CD4-positive, alpha-beta T cell treated with Interleukin-4 for 4 hours (primary cell): ENCODE results near the gene PEX7.
"Not testable (repeated sequence)": the region's sequence is repeated elsewhere in the genome, so short reads cannot be mapped to it uniquely, and the experiment has no call there.

ENCODE experiments used
- DNase-seq: peaks from one replicate; pipeline ENCODE4 v3.0.0-alpha.2; 2020

PEX7 gene

DNA sequence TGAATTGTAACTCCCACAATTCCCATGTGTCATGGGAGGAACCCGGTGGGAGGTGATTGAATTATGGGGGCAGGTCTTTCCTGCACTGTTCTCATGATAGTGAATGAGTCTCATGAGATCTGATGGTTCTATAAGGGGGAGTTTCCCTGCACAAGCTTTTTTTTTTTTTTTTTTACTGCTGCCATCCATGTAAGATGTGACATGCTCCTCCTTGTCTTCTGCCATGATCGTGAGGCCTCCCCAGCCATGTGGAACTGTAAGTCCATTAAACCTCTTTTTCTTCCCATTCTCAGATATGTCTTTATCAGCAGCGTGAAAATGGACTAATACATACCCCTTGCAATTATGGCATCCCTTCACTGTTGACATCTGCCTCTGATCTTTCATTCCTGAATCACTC is 82.1 kb downstream of the PEX7 start:
- DNase-seq = not testable (repeated sequence)

DNA sequence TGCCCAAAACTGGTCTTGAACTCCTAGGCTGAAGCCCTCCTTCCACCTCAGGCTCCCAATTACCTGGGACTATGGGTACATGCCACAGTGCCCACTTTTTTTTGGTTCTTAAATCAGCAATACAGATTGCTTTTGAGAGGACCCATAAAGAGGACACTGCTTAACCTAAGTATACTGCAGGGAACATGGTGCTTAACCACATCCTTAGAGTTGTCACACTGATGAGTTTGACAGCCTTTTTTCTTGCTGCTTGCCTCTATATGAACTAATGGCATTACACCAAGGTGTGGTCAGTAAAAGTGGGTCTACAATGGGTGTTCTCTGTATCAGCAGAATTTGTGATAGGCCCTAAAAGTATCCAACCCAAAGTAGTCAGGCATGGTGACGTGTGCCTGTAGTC is 92.6 kb downstream of the PEX7 start:
- no peak for DNase-seq

DNA sequence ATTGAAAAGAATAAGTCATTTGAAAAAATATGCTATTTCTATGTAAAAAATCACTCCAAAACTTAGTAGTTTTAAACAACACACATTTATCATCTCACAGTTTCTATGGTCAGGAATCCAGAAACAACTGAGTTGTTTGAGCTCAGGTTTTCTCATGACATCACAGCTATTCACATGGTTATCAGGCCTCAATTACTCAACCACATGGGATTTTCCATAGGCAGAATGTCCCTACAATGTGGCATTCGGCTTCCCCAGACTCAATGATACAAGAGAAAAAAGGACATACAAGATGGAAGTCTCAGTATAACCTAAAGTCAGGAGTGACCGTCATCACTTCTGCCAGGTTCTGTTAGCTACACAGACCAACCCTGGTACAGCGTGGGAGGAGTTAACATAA is 96.3 kb downstream of the PEX7 start:
- DNase-seq = no peak

DNA sequence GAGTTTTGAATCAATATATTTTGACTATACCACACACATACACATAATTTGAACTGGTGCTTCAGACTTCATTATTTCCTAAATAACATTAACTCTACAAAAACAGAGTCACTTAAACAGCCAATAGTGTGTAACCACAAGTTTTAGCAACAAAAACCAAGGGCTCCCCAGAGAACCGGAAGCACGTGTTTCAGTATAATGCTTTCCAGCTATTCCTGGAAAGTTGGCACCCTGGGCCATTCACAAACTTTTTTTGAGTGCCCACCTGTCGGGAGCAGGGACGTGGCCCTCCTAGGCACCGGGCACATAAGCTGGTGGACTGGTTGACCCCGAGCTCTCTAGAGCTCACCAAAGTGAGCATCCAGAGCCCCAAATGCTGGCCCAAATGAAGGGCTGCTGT is 97.8 kb downstream of the PEX7 start:
- DNase-seq = no peak

DNA sequence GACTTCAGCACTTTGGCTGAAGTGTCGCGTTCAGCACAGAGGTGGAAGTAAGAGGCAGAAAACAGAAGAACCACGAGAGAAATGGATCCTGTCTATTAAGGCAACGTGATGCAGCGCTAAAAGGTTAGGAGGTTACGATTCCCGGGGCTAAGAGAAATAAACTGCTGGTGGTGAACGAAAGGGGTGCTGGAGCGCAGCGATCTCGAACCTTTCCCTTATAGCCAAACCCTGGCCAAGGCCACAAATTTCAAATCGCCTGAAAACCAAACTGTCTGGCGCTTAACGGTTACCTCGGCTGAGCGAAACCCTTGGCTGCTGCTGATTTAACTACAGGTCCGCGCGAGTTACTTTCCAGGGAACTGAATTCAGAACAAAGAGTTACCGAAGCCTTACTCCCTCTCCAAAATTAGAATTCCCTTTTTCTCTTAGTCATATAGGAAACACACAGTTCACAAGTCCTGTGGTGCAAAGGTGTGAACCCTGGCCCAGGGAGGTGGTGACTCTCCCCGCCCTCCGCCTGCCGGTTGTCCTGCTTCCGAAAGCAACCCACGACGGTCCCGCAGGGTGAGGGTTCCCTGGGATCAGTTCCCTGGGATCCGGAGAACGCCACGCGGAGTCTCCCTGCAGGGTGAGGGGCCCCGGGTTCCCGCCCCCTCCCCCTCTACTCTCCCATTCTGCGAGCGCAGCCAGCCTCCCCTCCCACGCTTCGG is 98.4 kb downstream of the PEX7 start:
- DNase-seq = no peak

DNA sequence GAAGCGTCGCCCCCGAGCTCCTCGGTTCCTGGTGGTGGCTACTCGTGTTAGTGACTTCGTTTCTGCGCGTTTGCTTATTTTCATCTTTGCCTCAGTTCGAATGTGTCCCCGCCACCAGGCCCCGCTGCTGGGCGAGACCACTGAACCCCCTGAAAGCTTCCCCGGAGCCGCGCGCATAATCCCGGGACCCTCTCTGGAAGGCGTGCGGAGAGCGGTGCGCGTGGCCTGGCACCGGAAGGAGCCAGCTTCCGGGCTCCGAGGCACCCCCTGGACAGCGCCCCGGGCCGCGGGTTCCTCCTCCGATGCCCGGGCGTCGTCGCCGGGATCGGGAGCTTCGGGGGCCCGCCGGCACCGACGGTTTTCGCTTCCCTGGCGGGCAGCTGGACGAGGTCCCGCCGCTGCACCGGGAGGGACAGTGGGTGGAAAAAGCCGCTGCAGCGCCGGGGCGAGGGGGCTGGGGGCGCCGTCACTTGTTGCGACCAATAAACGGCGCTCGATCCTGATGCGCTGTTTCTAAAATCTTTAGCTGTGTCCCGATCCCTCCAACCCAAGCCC is 99.1 kb downstream of the PEX7 start:
- no peak for DNase-seq

DNA sequence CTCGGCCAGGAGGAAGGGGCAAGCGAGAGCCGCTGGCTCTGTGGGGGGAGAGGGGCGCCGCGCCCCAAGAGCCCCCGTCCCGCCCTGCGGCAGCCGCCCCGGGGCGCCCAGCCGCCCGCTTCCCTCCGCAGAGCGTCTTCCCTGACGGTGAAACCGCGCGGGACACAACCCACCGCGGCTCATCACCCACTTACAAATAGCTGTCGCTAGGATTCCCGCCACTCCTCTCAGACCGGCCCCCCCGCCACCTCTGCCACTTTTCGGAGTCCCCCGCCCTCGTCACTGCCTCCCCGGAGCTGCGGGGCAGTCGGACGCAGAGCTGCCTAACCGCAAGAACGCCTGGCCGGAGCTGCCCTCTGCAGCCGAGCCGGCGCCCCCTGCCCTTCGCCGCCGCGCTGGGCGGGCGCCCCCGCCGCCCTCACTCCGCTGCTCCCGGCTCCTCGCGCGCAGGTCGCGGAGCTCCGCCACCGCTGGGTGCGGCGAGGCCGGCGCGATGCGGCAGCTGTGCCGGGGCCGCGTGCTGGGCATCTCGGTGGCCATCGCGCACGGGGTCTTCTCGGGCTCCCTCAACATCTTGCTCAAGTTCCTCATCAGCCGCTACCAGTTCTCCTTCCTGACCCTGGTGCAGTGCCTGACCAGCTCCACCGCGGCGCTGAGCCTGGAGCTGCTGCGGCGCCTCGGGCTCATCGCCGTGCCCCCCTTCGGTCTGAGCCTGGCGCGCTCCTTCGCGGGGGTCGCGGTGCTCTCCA is 99.7 kb downstream of the PEX7 start, which contains the start of gene SLC35D3:
SLC35D3 (plus strand) TSS at position 366 of the 749 bp plus-strand sequence; CDS start at position 494, 128 bp downstream.
- DNase-seq = no peak

DNA sequence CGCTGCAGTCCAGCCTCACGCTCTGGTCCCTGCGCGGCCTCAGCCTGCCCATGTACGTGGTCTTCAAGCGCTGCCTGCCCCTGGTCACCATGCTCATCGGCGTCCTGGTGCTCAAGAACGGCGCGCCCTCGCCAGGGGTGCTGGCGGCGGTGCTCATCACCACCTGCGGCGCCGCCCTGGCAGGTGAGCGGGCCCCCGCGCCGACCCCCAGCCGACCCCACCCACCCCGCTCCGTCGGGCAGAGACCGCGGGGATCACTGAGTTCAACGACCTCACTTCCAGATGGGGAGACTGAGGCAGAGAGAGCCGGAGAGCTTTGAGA is 100.3 kb downstream of the PEX7 start:
- DNase-seq = no peak

DNA sequence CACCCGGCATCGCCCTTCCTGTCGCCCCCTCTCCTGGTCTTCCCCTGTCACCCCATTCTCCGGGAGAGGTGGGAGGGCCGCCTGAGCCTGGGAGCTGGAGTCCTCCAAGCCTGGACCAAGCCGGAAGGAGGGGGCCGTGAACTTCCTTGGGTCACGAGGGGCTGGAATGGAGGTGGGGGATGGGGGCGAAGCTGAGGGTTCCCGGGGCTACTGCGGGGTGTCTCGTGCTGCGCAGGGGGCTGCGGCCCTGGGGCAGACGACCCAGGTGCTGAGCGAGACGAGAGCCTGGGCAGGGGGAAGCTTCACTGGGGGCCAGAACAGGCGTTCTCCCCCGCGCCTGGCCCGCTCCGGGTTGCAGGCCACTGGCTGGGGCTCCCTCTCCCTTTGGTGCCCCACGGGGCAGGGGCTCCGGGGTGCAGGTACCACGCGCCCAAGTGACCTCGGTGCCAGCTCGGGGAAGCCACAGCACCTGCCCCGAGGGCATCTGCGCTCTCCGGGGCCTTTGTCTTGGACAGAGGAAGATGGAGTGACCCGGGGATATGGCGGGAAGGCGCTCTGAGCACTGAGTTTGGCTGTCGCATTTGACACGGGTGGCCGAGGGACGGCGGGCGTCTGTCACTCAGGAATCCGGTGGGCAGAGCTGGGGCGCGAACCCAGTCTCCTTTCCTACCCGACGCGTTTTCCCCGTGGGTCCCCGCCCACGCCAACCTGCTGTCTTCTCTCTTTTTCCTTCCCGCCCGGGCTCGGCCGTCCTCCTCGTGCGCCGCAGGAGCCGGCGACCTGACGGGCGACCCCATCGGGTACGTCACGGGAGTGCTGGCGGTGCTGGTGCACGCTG is 100.9 kb downstream of the PEX7 start:
- DNase-seq = no peak

DNA sequence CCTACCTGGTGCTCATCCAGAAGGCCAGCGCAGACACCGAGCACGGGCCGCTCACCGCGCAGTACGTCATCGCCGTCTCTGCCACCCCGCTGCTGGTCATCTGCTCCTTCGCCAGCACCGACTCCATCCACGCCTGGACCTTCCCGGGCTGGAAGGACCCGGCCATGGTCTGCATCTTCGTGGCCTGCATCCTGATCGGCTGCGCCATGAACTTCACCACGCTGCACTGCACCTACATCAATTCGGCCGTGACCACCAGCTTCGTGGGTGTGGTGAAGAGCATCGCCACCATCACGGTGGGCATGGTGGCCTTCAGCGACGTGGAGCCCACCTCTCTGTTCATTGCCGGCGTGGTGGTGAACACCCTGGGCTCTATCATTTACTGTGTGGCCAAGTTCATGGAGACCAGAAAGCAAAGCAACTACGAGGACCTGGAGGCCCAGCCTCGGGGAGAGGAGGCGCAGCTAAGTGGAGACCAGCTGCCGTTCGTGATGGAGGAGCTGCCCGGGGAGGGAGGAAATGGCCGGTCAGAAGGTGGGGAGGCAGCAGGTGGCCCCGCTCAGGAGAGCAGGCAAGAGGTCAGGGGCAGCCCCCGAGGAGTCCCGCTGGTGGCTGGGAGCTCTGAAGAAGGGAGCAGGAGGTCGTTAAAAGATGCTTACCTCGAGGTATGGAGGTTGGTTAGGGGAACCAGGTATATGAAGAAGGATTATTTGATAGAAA is 101.7 kb downstream of the PEX7 start:
- no peak for DNase-seq

DNA sequence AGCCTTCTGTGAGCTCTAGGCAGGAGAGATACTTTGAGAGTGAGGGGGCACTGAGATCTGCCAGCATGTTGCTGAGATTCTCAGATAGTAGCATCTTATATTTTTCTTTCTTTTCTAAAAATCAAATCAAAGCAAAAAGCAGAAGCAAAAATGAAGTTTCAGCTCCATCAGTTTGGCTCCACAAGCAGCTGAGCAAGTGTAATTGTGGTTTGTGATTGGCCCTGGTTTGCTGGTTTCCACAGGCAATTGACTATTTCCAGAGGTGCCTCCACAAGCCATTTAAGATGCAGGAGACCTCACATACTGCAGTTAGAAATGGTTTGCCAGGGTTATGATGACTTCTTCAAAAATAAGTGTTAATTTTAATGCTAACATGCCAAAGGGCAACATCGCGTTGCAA is 104.0 kb downstream of the PEX7 start:
- DNase-seq = no peak

DNA sequence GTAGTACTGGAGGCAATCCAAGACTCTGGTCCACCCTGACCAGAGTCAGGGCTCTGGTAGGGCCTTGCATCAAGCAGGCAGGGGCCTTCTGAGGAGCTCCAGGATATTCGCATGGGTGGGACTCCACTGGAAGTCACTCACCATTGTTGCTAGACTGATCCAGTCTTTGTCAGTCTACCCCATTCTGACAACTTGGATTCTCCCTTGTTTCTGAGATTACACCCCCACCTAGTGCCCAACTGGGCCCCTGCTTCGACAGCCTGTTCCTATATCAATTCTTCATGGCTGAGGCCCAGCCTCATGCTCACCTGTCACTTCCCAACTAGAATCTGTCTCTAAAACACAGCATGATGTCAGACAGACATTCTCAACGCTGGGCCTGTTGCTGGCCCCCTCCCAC is 104.9 kb downstream of the PEX7 start:
- DNase-seq = no peak

DNA sequence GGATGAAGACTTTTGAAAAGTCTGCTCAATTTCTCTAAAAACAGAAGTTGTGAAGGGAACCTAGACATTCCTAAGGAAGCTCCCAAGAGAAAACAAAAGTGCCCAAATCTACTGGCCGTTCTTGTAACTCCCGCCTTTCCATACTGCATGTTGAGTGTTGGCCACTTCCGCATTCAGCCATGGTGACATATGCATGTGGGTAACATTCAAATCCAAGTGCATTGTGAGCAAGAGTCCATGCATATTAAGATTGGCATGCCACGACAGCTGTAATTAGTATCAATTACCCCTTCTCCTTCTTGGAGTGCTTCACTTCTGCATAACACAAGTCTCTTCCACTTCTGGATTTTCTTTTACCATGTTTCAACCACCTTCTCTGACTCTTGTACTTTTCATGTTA is 108.1 kb downstream of the PEX7 start:
- no peak for DNase-seq

DNA sequence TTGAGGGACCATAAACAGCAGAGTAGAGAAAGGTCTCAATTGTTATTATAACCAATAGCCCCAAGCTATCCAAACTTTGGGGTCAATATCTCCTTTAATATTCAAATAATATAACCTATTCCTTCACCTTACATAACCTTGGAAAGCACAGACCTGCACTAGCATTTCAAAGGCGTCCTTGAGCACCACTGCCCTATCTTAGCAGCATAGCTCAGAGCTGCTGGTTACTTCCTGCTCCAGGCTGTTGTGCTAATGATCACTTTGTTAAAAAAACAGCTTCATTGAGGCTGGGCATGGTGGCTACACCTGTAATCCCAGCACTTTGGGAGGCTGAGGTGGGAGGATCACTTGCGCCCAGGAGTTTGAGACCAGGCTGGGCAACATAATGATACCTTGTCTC is 110.2 kb downstream of the PEX7 start:
- no peak for DNase-seq

DNA sequence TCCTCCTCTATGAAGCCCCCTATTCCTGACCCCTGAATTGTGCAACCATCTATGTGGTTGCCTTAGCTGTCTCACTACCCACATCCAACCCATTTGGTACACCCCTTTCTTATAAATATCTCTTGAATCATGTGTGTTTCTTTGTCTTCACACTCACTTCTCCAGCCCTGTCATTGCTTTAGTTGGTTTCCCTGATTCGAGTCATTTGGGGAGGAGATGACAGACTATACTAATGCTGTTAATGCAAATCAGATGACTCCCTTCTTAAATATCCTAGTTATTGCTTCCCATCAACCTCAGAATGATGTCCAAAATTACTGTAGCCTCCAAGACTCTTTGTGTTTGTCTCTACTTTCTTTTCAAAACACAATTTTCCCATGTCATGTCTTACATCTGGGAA is 122.7 kb downstream of the PEX7 start:
- DNase-seq = no peak

DNA sequence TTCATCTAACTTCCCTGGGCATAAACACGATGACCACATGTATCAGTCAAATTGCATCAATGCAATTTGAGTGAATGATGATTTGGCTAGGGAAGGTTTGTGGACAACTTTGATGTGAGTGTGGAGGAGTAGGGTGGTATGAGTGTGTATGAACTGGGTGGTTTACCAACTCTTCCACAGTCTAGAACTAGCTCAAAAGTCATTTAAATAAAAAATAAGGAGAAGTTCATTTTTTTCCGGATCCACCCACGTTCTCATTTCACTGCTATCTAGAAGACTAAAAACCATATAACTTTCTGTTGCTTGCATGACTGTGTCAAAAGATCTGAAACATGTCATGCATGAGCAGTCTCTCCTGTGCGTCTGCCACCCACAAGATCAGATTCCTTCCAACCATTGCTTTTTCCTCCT is 123.3 kb downstream of the PEX7 start:
- no peak for DNase-seq

DNA sequence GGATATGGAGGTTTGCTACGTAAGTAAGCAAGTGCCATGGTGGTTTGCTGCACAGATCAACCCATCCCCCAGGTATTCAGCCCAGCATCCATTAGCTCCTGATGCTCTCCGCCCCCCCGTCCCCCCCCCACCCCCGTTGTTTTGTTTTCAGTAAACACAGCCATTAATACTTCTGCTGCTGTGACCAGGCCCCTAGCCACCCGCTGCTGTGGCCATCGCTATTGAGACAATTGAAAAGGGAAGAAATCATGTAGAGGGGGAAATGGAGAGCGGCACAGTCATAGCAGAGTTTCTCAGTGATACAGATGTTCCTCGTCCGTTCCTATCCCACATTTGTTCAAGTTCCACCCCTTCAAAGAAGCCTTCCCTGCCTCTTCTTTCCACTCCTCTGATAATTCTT is 124.6 kb downstream of the PEX7 start:
- no peak for DNase-seq

DNA sequence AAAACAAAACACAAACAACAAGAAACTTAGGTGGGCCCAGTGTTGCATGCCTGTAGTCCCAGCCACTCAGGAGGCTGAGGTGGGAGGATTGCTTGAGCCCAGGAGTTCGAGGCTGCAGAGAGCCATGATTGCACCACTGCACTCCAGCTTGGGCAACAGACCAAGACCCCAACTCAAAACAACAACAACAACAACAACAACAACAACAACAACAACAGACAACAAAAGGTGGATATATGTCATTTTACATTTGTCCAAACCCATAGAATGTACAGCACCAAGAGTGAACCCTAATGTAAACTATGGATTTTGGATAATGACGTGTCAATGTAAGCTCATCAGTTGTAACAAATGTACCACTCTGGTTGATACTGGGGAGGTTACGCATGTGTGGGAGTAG is 127.6 kb downstream of the PEX7 start:
- not testable (repeated sequence) for DNase-seq

DNA sequence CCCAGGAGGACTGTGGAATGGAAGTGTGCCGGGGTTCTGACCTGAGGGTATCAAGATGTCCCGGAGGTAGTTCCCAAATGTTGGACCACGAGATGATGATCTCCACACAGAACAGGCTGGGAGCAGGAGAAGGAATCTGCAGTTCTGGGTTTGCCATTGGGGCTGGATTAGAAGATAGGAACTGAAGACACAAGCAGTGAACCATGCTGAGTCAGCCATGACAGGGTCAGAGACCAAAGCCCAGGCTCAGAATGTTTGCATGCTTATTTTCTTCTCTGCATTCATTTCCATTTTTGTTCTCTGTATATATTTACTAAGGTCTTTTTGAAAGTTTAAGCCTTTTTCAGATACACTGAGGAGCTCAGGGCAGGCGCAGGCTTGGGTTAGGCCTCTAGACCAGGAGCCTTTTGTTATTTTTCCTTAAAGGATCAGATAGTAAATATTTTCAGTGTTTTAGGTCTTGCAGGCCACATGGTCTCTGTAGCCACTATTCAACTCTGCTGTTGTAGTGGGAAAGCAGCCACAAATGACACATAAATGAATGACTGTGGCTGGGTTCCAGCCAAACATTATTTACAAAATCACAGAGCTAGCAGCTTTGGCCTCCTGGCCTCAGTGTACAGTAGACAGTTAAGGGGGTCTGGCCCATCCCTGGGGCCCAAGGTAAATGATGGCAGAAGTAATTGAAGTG is 128.2 kb downstream of the PEX7 start:
- no peak for DNase-seq

DNA sequence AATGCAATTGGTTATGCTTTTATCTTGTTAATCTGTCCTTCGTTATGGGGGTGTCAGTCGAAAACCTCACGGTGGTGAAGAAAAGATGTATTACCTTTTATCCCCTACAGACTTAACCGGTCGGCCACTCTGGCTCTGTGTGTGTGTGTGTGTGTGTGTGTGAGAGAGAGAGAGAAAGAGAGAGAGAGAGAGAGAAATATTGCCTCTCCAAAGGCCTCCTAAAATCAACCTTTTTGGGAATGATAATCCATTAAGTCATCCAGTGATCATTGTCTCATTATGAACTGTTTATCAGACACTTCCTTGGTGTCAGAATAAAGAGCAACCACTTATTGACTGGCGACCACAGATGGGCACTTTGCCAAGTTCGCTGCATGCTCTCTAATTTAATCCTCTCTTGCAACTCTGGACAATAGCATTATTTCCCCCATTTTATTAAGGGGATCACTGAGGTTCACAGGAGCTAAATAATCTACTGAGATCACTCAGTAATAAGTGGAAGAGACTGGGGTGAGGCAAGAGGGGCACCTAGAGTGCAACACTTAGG is 130.4 kb downstream of the PEX7 start:
- no peak for DNase-seq

DNA sequence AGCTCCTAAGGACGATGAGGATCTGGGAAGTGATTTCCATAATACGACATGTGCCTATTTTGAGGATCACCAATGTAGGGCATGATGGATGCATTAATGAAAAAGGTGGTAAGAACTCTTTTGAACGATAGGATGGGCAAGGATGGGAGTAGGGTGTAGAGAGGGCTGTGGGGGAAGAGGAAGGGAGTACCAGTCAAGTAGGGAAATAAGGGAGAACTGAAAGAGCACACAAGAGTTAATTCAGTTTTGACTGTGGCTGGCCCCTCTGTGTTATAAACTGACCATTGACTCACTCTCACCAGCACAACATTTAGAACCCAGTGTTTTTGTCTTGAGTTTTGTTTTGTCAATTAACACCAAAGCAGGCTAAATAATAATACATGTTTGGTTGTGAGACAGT is 132.7 kb downstream of the PEX7 start:
- no peak for DNase-seq
